Measurements from ENCODE around the gene ANKRD12.

DNA sequence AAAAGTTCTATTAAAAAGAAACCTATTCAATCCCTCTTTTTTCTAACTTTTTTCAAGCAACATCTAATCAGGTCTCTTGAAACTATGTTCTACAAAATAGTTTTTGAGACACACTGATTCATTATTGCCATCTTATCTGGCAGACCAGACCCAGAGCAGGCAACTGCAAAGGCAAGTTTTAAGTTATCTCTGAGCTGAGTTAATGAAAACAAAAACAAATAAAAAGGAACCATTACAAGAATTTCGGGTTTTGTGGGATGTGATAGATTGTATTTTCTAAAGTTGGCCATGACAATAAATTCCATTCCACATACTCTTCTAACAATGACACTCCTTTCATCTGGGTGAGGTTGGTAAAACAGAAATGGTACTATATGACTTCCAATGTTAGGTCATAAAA, 182.8 kb downstream of the ANKRD12 start:
- TF ChIP-seq, protein P1, sequence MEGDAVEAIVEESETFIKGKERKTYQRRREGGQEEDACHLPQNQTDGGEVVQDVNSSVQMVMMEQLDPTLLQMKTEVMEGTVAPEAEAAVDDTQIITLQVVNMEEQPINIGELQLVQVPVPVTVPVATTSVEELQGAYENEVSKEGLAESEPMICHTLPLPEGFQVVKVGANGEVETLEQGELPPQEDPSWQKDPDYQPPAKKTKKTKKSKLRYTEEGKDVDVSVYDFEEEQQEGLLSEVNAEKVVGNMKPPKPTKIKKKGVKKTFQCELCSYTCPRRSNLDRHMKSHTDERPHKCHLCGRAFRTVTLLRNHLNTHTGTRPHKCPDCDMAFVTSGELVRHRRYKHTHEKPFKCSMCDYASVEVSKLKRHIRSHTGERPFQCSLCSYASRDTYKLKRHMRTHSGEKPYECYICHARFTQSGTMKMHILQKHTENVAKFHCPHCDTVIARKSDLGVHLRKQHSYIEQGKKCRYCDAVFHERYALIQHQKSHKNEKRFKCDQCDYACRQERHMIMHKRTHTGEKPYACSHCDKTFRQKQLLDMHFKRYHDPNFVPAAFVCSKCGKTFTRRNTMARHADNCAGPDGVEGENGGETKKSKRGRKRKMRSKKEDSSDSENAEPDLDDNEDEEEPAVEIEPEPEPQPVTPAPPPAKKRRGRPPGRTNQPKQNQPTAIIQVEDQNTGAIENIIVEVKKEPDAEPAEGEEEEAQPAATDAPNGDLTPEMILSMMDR (IDR thresholded peaks at IDR 0.05), result no peak
- TF ChIP-seq POLR2A (IDR thresholded peaks at IDR 0.05), result no peak

Measured in breast epithelium (tissue), 3 donors.